Right atrium auricular region (tissue), 2 donors: ENCODE measurements around the gene FYTTD1. TPM values are rescaled to one million over a fixed set of nuclear protein-coding genes. Genes with fewer than 3 reads are reported as not detected.

Experiments used
- DNase-seq: peaks from one replicate; pipeline ENCODE4 v3.0.0-alpha.2; 2019; ENCODE audit warnings: low spot score
- H3K27ac ChIP-seq, 2 donors: fragments of 200-600 bp; sonication (generic); 1 replicate in 1 of 2; 2 replicates in 1 of 2; pipeline ENCODE4 v1.5.1; 2016 to 2019
- H3K27me3 ChIP-seq, 2 donors: fragments of 200-600 bp; sonication (generic); one replicate each; pipeline versions ENCODE4 v1.5.1 to v1.6.0; 2017 to 2019
- H3K36me3 ChIP-seq: fragments of 200-600 bp; sonication (generic); one replicate; pipeline ENCODE4 v1.5.1; 2016
- H3K4me1 ChIP-seq, 2 donors: fragments of 200-600 bp; sonication (generic); one replicate each; pipeline versions ENCODE4 v1.5.1 to v1.6.0; 2017 to 2019
- H3K4me3 ChIP-seq, 2 donors: fragments of 200-600 bp; sonication (generic); 1 replicate in 1 of 2; 2 replicates in 1 of 2; pipeline ENCODE4 v1.5.1; 2017 to 2019; ENCODE audit warnings: mild to moderate bottlenecking in 1 of 2, moderate library complexity in 1 of 2
- H3K9me3 ChIP-seq, 2 donors: fragments of 200-600 bp; sonication (generic); one replicate each; pipeline ENCODE4 v1.5.1; 2019
- total RNA-seq, 2 donors: library from RNA; depleted of rRNA; stranded (reverse); fragments of >200 nt; gene quantifications; one replicate each; pipeline ENCODE4 v1.1.0, GENCODE V29; 2016
- TF ChIP-seq, protein P1 (sequence below), 2 donors: fragments of 200-600 bp; sonication (generic); IDR thresholded peaks; one replicate each; pipeline ENCODE4 v1.5.1; 2019; ENCODE audit warnings: antibody characterized with exemption in 2 of 2

Gene FYTTD1
- total RNA-seq, 2 donors from 2014 or later, result 39.9 to 61.8 TPM

DNA sequence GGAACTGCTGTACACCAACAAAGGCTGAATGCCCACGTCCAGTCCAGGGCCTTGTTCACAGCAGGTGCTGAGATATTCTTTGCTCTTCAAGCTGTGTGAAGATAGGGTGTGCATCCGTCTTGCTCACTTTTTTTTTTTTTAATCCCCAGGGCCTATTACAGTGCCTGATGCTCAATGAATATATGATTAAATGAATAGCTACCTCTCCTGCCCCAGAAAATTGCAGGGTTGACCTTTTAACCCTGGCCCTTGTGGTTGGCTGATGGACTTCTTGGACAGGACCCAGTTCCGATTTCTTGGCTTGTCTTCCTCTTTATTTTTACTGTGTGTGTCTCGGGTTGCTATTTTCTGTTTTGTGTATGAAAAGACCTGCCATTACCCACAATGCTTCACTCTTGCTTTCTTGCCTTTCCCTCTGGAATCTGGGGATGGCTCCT is 2.9 kb upstream of the FYTTD1 start:
- peak overlapping the region; percentile 46 to 94 for H3K27ac ChIP-seq
- DNase-seq, result no peak
- H3K27me3 ChIP-seq, result no peaks in the 10 kb centered on the region
- no peaks in the 10 kb centered on the region for H3K36me3 ChIP-seq
- TF ChIP-seq, protein P1, sequence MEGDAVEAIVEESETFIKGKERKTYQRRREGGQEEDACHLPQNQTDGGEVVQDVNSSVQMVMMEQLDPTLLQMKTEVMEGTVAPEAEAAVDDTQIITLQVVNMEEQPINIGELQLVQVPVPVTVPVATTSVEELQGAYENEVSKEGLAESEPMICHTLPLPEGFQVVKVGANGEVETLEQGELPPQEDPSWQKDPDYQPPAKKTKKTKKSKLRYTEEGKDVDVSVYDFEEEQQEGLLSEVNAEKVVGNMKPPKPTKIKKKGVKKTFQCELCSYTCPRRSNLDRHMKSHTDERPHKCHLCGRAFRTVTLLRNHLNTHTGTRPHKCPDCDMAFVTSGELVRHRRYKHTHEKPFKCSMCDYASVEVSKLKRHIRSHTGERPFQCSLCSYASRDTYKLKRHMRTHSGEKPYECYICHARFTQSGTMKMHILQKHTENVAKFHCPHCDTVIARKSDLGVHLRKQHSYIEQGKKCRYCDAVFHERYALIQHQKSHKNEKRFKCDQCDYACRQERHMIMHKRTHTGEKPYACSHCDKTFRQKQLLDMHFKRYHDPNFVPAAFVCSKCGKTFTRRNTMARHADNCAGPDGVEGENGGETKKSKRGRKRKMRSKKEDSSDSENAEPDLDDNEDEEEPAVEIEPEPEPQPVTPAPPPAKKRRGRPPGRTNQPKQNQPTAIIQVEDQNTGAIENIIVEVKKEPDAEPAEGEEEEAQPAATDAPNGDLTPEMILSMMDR (IDR thresholded peaks at IDR 0.05), result no peak
- H3K9me3 ChIP-seq, result no peaks in the 10 kb centered on the region
- H3K4me1 ChIP-seq, result peaks cover 0 to 29% of the 10 kb centered on the region in 2 donors
- H3K4me3 ChIP-seq, result no peak overlapping the region

DNA sequence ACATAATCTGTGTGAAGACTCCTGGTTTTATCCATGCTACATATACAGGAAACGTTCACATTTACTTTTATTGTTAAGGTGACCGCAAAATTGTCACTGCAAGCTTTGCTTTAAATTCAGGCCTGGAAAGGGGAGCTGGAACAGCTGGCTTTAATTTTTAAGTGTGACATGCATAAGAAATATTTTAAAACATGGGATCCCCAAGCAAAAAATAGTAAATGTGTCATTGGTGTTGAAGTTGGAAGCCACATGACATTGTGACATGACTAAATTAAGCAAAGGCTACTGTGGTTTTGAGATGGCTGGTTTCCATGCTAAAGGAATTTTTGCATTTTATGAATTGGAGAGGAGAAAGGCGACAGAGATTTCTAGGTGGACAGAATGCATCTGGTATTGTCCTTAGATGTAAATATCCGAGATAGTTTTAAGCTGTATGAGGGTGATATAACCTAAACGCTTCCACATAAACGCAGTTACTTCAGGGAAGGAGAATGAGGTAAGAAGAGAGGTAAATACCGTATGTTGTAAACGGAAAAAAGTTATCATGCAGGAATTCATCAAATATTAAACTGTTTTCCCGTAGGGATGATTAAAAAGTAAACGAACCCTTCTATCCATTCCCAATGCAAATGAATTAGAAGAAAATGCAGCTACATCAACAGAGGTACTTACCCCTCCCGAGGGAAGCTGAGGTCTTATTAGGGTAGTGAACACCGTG is 927 bp upstream of the FYTTD1 start:
- H3K4me3 ChIP-seq, result peak overlapping the region; percentile 63 to 93
- H3K27ac ChIP-seq, result peak overlapping the region; percentile 94 to 97
- H3K36me3 ChIP-seq, result no peaks in the 10 kb centered on the region
- TF ChIP-seq, protein P1 (IDR thresholded peaks at IDR 0.05), result no peak
- no peak for DNase-seq
- no peaks in the 10 kb centered on the region for H3K9me3 ChIP-seq
- H3K4me1 ChIP-seq, result peaks cover 0 to 49% of the 10 kb centered on the region in 2 donors
- H3K27me3 ChIP-seq, result no peaks in the 10 kb centered on the region

DNA sequence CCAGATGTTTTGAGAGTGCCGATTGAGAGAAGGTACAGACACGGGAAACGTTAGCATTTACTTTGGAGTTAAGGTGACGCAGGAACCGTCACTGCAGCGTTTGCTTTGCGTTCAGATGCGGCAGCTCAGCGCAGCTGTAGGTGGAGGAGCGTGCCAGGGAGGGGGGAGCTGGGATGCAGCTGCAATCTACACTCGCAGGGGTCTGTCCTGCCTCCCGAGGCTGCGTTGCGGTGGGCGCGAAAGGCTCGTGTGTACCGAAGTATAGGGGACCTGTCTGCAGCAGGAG is 425 bp upstream of the FYTTD1 start:
- H3K4me3 ChIP-seq, result peak overlapping the region; percentile 63 to 93
- DNase-seq, result peak; percentile 60
- H3K27ac ChIP-seq, result peak overlapping the region; percentile 94 to 97
- no peaks in the 10 kb centered on the region for H3K36me3 ChIP-seq
- TF ChIP-seq, protein P1 (IDR thresholded peaks at IDR 0.05), result no peak
- no peaks in the 10 kb centered on the region for H3K9me3 ChIP-seq
- peaks cover 0 to 49% of the 10 kb centered on the region in 2 donors for H3K4me1 ChIP-seq
- no peaks in the 10 kb centered on the region for H3K27me3 ChIP-seq

DNA sequence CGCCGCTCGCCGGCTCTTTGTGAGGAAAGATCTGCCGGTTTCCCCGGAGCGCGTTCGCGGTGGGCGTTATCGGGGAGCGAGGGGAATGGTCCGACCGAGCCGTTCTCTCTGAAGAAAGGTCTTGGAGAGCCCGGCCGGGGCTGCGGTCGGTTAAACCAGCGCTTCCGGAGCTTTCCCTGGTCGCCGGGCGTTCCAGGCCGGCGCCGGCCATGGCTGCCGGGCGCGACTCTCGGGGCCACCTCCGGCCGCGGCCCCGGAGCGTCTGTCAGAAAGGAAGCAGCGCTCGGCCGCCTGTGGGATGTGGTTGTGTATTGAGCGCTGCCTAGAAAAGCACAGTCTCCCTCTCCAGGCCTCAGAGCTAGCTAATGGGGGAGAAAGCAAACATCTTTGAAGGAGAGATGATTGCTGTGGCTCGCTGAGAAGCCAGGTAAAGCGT is 731 bp downstream of the FYTTD1 start:
- H3K27ac ChIP-seq, result peak overlapping the region; percentile 94 to 97
- peak overlapping the region; percentile 63 to 93 for H3K4me3 ChIP-seq
- H3K36me3 ChIP-seq, result no peaks in the 10 kb centered on the region
- no peaks in the 10 kb centered on the region for H3K27me3 ChIP-seq
- TF ChIP-seq, protein P1 (IDR thresholded peaks at IDR 0.05), result no peak
- peak; percentile 68 for DNase-seq
- H3K4me1 ChIP-seq, result peaks cover 0 to 57% of the 10 kb centered on the region in 2 donors
- no peaks in the 10 kb centered on the region for H3K9me3 ChIP-seq

DNA sequence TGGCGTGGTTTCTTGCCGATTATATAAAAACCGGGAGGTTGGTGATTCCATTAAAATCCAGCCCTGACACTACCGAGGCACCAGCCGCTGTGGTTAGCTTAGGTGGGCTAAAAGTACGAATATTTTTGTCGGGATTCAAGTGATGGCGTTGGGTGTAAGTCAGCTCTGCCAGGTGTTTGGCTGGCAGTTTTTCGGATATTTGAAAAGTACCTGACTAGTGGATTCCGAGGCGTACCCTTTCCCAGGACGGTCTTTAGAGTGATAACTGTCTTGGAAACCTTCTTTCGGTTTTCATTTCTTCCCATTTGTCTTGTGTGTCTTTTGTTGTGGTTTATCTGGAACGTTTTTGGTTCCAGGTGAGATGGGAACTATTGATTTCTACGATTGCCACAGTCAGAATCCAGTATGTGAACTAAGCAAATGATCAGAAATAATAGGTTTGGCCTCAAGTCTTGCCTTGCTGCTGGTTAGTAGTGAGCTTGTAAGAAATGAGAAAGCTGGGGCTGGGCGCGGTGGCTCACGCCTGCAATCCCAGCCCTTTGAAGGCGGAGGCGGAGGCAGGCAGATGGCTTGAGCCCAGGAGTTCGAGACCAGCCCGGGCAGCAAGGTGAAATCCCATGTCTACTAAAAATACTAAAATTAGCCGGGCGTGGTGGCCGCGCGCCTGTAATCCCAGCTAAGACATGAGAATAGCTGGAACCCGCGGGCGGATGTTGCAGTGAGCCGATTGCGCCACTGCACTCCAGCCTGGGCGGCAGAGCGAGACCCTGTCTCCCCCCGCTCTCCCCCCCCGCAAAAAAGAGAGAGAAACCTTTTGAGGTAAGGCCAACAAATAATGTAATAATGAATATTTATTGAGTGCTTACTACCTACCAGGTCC is 1.4 kb downstream of the FYTTD1 start:
- peak; percentile 74 for DNase-seq
- Histone ChIP-seq H3K27ac (peak overlapping the region; percentile 94 to 97), H3K4me3 (peak overlapping the region; percentile 63 to 93), H3K36me3 (no peaks in the 10 kb centered on the region), H3K27me3 (no peaks in the 10 kb centered on the region), H3K4me1 (peaks cover 0 to 60% of the 10 kb centered on the region in 2 donors), H3K9me3 (no peaks in the 10 kb centered on the region)
- TF ChIP-seq, protein P1 (IDR thresholded peaks at IDR 0.05), result no peak
